Activated naive CD4-positive, alpha-beta T cell treated with anti-CD3 and anti-CD28 coated beads, Interleukin-2, amount 50 U/mL, for 16 hours (primary cell): ENCODE measurements around the gene THSD4.

Experiments
- DNase-seq: peaks from one replicate; pipeline ENCODE4 v3.0.0-alpha.2; 2020

The THSD4 gene

GRCh38 chr15:71518661-71519060 is 403.4 kb downstream of the THSD4 start:
- no peak for DNase-seq

- no peak for DNase-seq
Observed at GRCh38 chr15:71526060-71526820, 411.0 kb downstream of the THSD4 start.

GRCh38 chr15:71529361-71529760 is 414.1 kb downstream of the THSD4 start:
- no peak for DNase-seq

GRCh38 chr15:71530116-71530515 is 414.8 kb downstream of the THSD4 start:
- no peak for DNase-seq

- DNase-seq: no peak
Observed at GRCh38 chr15:71532994-71533393, 417.7 kb downstream of the THSD4 start.

- no peak for DNase-seq
Observed at GRCh38 chr15:71538181-71538580, 422.9 kb downstream of the THSD4 start.

GRCh38 chr15:71541746-71542145 is 426.5 kb downstream of the THSD4 start:
- DNase-seq: no peak

GRCh38 chr15:71542836-71543235 is 427.6 kb downstream of the THSD4 start:
- DNase-seq: no peak

GRCh38 chr15:71543413-71543812 is 428.1 kb downstream of the THSD4 start:
- DNase-seq: no peak

GRCh38 chr15:71545223-71545760 is 430.0 kb downstream of the THSD4 start:
- DNase-seq: no peak

- DNase-seq: no peak
Observed at GRCh38 chr15:71545923-71546322, 430.7 kb downstream of the THSD4 start.

GRCh38 chr15:71547011-71547410 is 431.7 kb downstream of the THSD4 start:
- no peak for DNase-seq

GRCh38 chr15:71548401-71548807 is 433.1 kb downstream of the THSD4 start:
- DNase-seq: no peak

- DNase-seq: no peak
Observed at GRCh38 chr15:71549091-71549490, 433.8 kb downstream of the THSD4 start.

- DNase-seq: no peak
Observed at GRCh38 chr15:71549697-71550096, 434.4 kb downstream of the THSD4 start.

- no peak for DNase-seq
Observed at GRCh38 chr15:71551566-71551965, 436.3 kb downstream of the THSD4 start.

GRCh38 chr15:71559098-71559497 is 443.8 kb downstream of the THSD4 start:
- DNase-seq: no peak

GRCh38 chr15:71559616-71560015 is 444.3 kb downstream of the THSD4 start:
- DNase-seq: no peak

- DNase-seq: no peak
Observed at GRCh38 chr15:71562251-71562650, 447.0 kb downstream of the THSD4 start.

- no peak for DNase-seq
Observed at GRCh38 chr15:71564217-71564616, 448.9 kb downstream of the THSD4 start.

GRCh38 chr15:71565006-71565405 is 449.7 kb downstream of the THSD4 start:
- no peak for DNase-seq

- DNase-seq: no peak
Observed at GRCh38 chr15:71565631-71566160, 450.4 kb downstream of the THSD4 start.

GRCh38 chr15:71566226-71566625 is 451.0 kb downstream of the THSD4 start:
- DNase-seq: no peak

GRCh38 chr15:71567173-71567572 is 451.9 kb downstream of the THSD4 start:
- no peak for DNase-seq

GRCh38 chr15:71568227-71568626 is 453.0 kb downstream of the THSD4 start:
- DNase-seq: no peak
